Mesendoderm (in vitro differentiated cells): Measurements from ENCODE around the gene PRDM16.

Experiments used
- DNase-seq: peaks from one replicate; pipeline ENCODE4 v3.0.0; 2013
- H2AK5ac ChIP-seq: 2 replicates; pipeline ENCODE4 v1.6.1; 2013; ENCODE audit warnings: low read length, inconsistent platforms
- H2BK120ac ChIP-seq: 2 replicates; pipeline ENCODE4 v1.6.1; 2013; ENCODE audit warnings: low read depth, mild to moderate bottlenecking, low read length, moderate library complexity, mixed read lengths
- H2BK15ac ChIP-seq: replicated peaks from 2 replicates; pipeline ENCODE4 v1.6.1; 2013; ENCODE audit warnings: low read depth, mild to moderate bottlenecking, moderate library complexity
- H2BK5ac ChIP-seq: 2 replicates; pipeline ENCODE4 v1.6.1; 2013; ENCODE audit warnings: low read length, inconsistent platforms
- H3K18ac ChIP-seq: 2 replicates; pipeline ENCODE4 v1.6.1; 2013; ENCODE audit warnings: mild to moderate bottlenecking, low read length, mixed read lengths
- H3K23ac ChIP-seq: one replicate; pipeline ENCODE4 v1.6.1; 2013; ENCODE audit warnings: low read length
- H3K27ac ChIP-seq: 2 replicates; pipeline ENCODE4 v1.5.1; 2013; ENCODE audit warnings: low read depth, mild to moderate bottlenecking, inconsistent platforms, low read length, moderate library complexity
- H3K27me3 ChIP-seq: 2 replicates; pipeline ENCODE4 v1.6.1; 2013; ENCODE audit warnings: low read length, control low read depth, mild to moderate bottlenecking, inconsistent platforms; ENCODE audit not compliant: insufficient read depth, poor library complexity
- H3K36me3 ChIP-seq: 2 replicates; pipeline ENCODE4 v1.6.1; 2013; ENCODE audit warnings: low read length, inconsistent platforms; ENCODE audit not compliant: control insufficient read depth, insufficient read depth
- H3K4ac ChIP-seq: one replicate; pipeline ENCODE4 v1.6.1; 2013; ENCODE audit warnings: low read depth, mild to moderate bottlenecking, low read length, moderate library complexity
- H3K4me1 ChIP-seq: 2 replicates; pipeline ENCODE4 v1.6.1; 2013; ENCODE audit warnings: low read depth, low read length, inconsistent platforms; ENCODE audit not compliant: control insufficient read depth
- H3K4me2 ChIP-seq: 2 replicates; pipeline ENCODE4 v1.6.1; 2013; ENCODE audit warnings: low read length
- H3K4me3 ChIP-seq: 2 replicates; pipeline ENCODE4 v1.5.1; 2013; ENCODE audit warnings: mild to moderate bottlenecking, low read length
- H3K56ac ChIP-seq: one replicate; pipeline ENCODE4 v1.6.1; 2013; ENCODE audit warnings: low read length
- H3K79me1 ChIP-seq: 2 replicates; pipeline ENCODE4 v1.6.1; 2013; ENCODE audit warnings: low read length, inconsistent platforms
- H3K79me2 ChIP-seq: 2 replicates; pipeline ENCODE4 v1.6.1; 2013; ENCODE audit warnings: mild to moderate bottlenecking, low read length; ENCODE audit not compliant: control insufficient read depth, insufficient read depth
- H3K9ac ChIP-seq: 2 replicates; pipeline ENCODE4 v1.6.1; 2013; ENCODE audit warnings: low read length, inconsistent platforms
- H4K5ac ChIP-seq: one replicate; pipeline ENCODE4 v1.6.1; 2013; ENCODE audit warnings: low read length
- H4K8ac ChIP-seq: one replicate; pipeline ENCODE4 v1.6.1; 2013; ENCODE audit warnings: low read depth, mild to moderate bottlenecking, control low read depth, low read length, moderate library complexity
- WGBS: extraction: QIAGEN DNeasy Blood & Tissue Kit; methylation state at CpG from one replicate; pipeline ENCODE4 v1.1.7; 2013; ENCODE audit warnings: low lambda C conversion rate, missing lambda C conversion rate; ENCODE audit not compliant: insufficient coverage; ENCODE audit errors: extremely low coverage; 5-methylcytosine and 5-hydroxymethylcytosine counted together

The PRDM16 gene

GRCh38 chr1:3034728-3035562, 34.1 kb upstream of the PRDM16 start:
- Histone ChIP-seq H3K18ac (no peak overlapping the region), H3K9ac (no peak overlapping the region), H2BK120ac (no peak overlapping the region), H4K5ac (no peak overlapping the region), H3K36me3 (no peaks in the 10 kb centered on the region), H3K4ac (no peak overlapping the region), H3K27me3 (no peaks in the 10 kb centered on the region), H4K8ac (no peak overlapping the region), H3K23ac (no peak overlapping the region), H3K79me2 (no peaks in the 10 kb centered on the region), H3K4me1 (no peaks in the 10 kb centered on the region), H3K56ac (no peak overlapping the region), H3K27ac (no peak overlapping the region), H3K4me2 (no peak overlapping the region), H3K79me1 (no peaks in the 10 kb centered on the region), H3K4me3 (no peak overlapping the region), H2AK5ac (no peak overlapping the region), H2BK15ac (no peak overlapping the region), H2BK5ac (no peak overlapping the region)
- no CpG with 5 or more reads among the region's 14 CpGs for WGBS
- DNase-seq, result no peak

DNA sequence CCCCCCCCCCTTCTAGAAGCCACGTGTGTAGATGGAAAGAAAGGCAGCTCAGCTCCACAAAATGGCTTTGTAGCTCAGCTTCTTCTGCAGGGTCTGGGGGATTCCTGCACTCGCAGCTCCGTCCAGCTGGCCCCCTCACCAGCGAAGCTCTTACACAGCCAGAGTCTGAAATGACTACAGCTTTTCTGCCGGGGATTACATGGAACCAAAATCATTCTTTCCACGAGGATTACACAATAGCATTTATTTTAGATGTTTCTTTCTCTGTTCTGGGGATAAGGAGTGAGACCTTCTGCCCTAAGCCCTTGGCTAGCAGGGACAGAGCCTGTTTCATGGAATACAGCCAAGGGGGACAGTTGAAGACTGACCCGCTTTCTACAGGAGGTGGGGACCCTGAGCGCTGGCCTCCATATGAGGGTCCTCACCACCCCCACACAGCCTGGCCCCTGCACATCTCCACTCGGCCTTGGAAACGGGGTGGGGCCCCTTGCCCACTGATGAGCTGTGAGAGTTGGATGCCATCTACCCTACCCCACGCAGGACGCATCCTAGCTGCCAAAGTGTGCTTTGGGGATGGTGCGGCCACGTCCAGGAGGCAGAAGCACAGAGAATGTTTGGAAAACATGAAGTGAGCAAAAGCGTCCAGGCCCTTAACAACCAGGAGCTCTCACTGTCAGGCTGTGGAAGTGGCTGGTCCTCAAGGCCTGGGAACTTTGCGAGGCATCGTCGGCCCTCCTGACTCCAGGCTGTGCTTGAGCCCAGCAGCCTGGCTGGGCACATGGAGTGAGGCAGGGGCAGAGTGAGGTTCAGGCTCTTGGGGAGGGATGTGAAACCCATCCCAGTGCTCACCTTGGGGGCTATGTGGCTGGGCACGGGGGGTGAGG, 33.2 kb upstream of the PRDM16 start:
- Histone ChIP-seq H3K23ac (no peak overlapping the region), H3K9ac (no peak overlapping the region)
- no peak for DNase-seq

GRCh38 chr1:3036447-3037280, 32.3 kb upstream of the PRDM16 start:
- H3K27me3 ChIP-seq, result no peaks in the 10 kb centered on the region
- no peak overlapping the region for H4K8ac ChIP-seq
- H2AK5ac ChIP-seq, result no peak overlapping the region
- H2BK120ac ChIP-seq, result no peak overlapping the region
- no peak overlapping the region for H3K9ac ChIP-seq
- H2BK15ac ChIP-seq, result no peak overlapping the region
- H2BK5ac ChIP-seq, result no peak overlapping the region
- H3K4me2 ChIP-seq, result no peak overlapping the region
- no peak overlapping the region for H3K23ac ChIP-seq
- no peak overlapping the region for H3K4ac ChIP-seq
- no peaks in the 10 kb centered on the region for H3K79me1 ChIP-seq
- DNase-seq, result no peak
- H3K56ac ChIP-seq, result no peak overlapping the region
- H4K5ac ChIP-seq, result no peak overlapping the region
- H3K79me2 ChIP-seq, result no peaks in the 10 kb centered on the region
- H3K27ac ChIP-seq, result no peak overlapping the region
- WGBS, result no CpG with 5 or more reads among the region's 22 CpGs
- no peaks in the 10 kb centered on the region for H3K36me3 ChIP-seq
- no peaks in the 10 kb centered on the region for H3K4me1 ChIP-seq
- H3K4me3 ChIP-seq, result no peak overlapping the region
- H3K18ac ChIP-seq, result no peak overlapping the region

More for the DNA sequence above, 33.2 kb upstream of the PRDM16 start:
- Histone ChIP-seq H3K4me2 (no peak overlapping the region), H2BK5ac (no peak overlapping the region), H4K5ac (no peak overlapping the region), H3K56ac (no peak overlapping the region), H3K27ac (no peak overlapping the region), H3K4me3 (no peak overlapping the region), H3K79me1 (no peaks in the 10 kb centered on the region), H3K4me1 (no peaks in the 10 kb centered on the region), H3K4ac (no peak overlapping the region), H2BK15ac (no peak overlapping the region), H3K27me3 (no peaks in the 10 kb centered on the region), H3K18ac (no peak overlapping the region), H4K8ac (no peak overlapping the region), H2AK5ac (no peak overlapping the region), H3K79me2 (no peaks in the 10 kb centered on the region), H3K36me3 (no peaks in the 10 kb centered on the region), H2BK120ac (no peak overlapping the region)
- WGBS, result no CpG with 5 or more reads among the region's 19 CpGs

DNA sequence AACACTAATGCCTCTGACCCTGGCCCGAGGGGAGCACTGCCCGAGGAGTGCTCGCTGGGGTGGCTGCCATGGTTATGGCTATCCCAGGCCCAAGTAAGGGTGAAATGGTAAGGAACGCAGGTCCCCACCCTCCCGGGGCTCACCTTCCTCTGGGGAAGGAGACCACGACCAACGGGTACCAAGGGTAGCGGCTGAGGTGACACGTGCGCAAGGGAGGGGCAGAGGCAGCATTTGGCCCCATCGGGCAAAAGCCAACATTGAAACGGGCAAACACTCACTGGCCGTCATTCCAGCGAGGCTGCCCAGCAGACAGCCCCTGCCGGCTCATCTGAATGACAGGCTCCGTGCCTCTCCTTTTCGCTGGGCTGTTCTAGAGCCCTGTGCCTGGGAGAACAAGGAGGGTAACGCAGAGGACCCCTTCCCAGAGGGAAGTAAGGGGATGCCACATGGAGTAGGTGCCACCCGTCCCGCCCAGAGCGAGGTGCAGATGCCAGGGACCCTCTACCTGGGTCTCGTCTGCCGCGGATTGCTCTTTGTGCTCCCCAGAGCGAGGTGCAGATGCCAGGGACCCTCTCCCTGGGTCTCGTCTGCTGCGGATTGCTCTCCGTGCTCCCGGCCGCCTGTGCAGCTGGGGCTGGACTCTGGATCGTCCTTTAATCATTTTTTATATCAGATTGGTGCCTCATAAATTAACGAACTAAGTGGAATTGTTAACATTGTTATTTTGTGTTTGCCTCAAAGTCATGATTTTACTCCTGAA, 31.5 kb upstream of the PRDM16 start:
- H3K79me2 ChIP-seq, result no peaks in the 10 kb centered on the region
- H3K4me3 ChIP-seq, result no peak overlapping the region
- H3K4me2 ChIP-seq, result no peak overlapping the region
- H3K4me1 ChIP-seq, result no peaks in the 10 kb centered on the region
- H2AK5ac ChIP-seq, result no peak overlapping the region
- no peak for DNase-seq
- H2BK5ac ChIP-seq, result no peak overlapping the region
- no peak overlapping the region for H2BK15ac ChIP-seq
- H3K23ac ChIP-seq, result no peak overlapping the region
- H3K27ac ChIP-seq, result no peak overlapping the region
- no peaks in the 10 kb centered on the region for H3K27me3 ChIP-seq
- no peak overlapping the region for H4K8ac ChIP-seq
- H3K36me3 ChIP-seq, result no peaks in the 10 kb centered on the region
- H3K4ac ChIP-seq, result no peak overlapping the region
- no peak overlapping the region for H3K56ac ChIP-seq
- no peak overlapping the region for H2BK120ac ChIP-seq
- H3K18ac ChIP-seq, result no peak overlapping the region
- no CpG with 5 or more reads among the region's 32 CpGs for WGBS
- H4K5ac ChIP-seq, result no peak overlapping the region
- no peaks in the 10 kb centered on the region for H3K79me1 ChIP-seq
- no peak overlapping the region for H3K9ac ChIP-seq

DNA sequence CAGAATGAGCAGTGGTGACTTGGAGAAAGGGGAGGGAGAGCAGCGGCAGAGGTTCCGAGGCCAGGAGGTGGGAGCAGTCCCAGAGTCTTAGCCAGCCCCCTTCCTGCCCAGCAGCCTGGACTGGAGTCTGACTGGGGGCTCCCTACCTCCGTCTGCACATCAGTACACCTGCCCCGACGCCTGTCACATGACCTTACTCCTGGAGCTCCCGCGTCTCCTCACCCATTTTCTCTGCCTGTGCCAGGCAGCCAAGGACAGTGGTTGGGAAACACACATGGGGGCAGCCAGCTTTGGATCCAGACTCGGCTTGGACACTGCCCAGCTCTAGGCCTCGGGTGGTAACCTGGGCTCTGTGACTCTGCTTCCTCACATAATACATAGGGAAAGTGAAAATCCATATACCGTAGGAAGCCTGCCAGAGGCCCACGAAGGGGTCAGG, 30.9 kb upstream of the PRDM16 start:
- no peak for DNase-seq
- H3K4me2 ChIP-seq, result no peak overlapping the region
- no peak overlapping the region for H3K23ac ChIP-seq
- H3K27ac ChIP-seq, result no peak overlapping the region
- H3K4ac ChIP-seq, result no peak overlapping the region
- no peak overlapping the region for H3K9ac ChIP-seq
- H2BK5ac ChIP-seq, result no peak overlapping the region
- no peak overlapping the region for H4K8ac ChIP-seq
- H4K5ac ChIP-seq, result no peak overlapping the region
- H2BK120ac ChIP-seq, result no peak overlapping the region
- no peak overlapping the region for H3K56ac ChIP-seq
- WGBS, result no CpG with 5 or more reads among the region's 11 CpGs
- H2AK5ac ChIP-seq, result no peak overlapping the region
- H3K27me3 ChIP-seq, result no peaks in the 10 kb centered on the region
- no peaks in the 10 kb centered on the region for H3K79me1 ChIP-seq
- H2BK15ac ChIP-seq, result no peak overlapping the region
- no peak overlapping the region for H3K4me3 ChIP-seq
- H3K79me2 ChIP-seq, result no peaks in the 10 kb centered on the region
- no peaks in the 10 kb centered on the region for H3K36me3 ChIP-seq
- no peak overlapping the region for H3K18ac ChIP-seq
- no peaks in the 10 kb centered on the region for H3K4me1 ChIP-seq
